H9 (cell line): ENCODE results near the gene DNAJB9. TPM values are rescaled to one million over a fixed set of nuclear protein-coding genes. Genes with fewer than 3 reads are reported as not detected.

Experiments used
- DNase-seq: peaks from one replicate; pipeline ENCODE4 v3.0.0-alpha.2; 2017
- H2AFZ ChIP-seq: one replicate; pipeline ENCODE4 v1.6.1; 2013; ENCODE audit warnings: mild to moderate bottlenecking, low read length, control low read depth, moderate library complexity
- H2AK5ac ChIP-seq: 2 replicates; pipeline ENCODE4 v1.6.1; 2013; ENCODE audit warnings: low read length, control low read depth, mixed read lengths; ENCODE audit not compliant: insufficient read length
- H2BK120ac ChIP-seq: one replicate; pipeline ENCODE4 v1.6.1; 2013; ENCODE audit warnings: low read depth, mild to moderate bottlenecking, low read length, control low read depth, inconsistent platforms; ENCODE audit not compliant: poor library complexity, severe bottlenecking
- H2BK12ac ChIP-seq: 2 replicates; pipeline ENCODE4 v1.6.1; 2013; ENCODE audit warnings: low read length, control low read depth, mixed read lengths, low read depth; ENCODE audit not compliant: insufficient read length
- H2BK15ac ChIP-seq: 2 replicates; pipeline ENCODE4 v1.6.1; 2013; ENCODE audit warnings: low read depth, low read length, control low read depth
- H2BK20ac ChIP-seq: one replicate; pipeline ENCODE4 v1.6.1; 2013; ENCODE audit warnings: low read depth, mild to moderate bottlenecking, low read length, control low read depth, inconsistent platforms; ENCODE audit not compliant: poor library complexity, severe bottlenecking
- H2BK5ac ChIP-seq: 2 replicates; pipeline ENCODE4 v1.6.1; 2013; ENCODE audit warnings: low read length, control low read depth, mixed read lengths; ENCODE audit not compliant: insufficient read length
- H3K14ac ChIP-seq: 2 replicates; pipeline ENCODE4 v1.6.1; 2013; ENCODE audit warnings: low read length, control low read depth; ENCODE audit not compliant: insufficient read depth
- H3K18ac ChIP-seq: 2 replicates; pipeline ENCODE4 v1.6.1; 2013; ENCODE audit warnings: low read depth, mild to moderate bottlenecking, mixed read lengths, low read length, control low read depth; ENCODE audit not compliant: insufficient read length
- H3K23ac ChIP-seq: 2 replicates; pipeline ENCODE4 v1.6.1; 2013; ENCODE audit warnings: low read length, control low read depth, mixed read lengths, low read depth; ENCODE audit not compliant: insufficient read length
- H3K23me2 ChIP-seq: 2 replicates; pipeline ENCODE4 v1.6.1; 2013; ENCODE audit warnings: low read depth, mild to moderate bottlenecking, mixed read lengths, low read length, control low read depth; ENCODE audit not compliant: insufficient read length, poor library complexity, severe bottlenecking
- H3K27ac ChIP-seq: 2 replicates; pipeline ENCODE4 v1.5.1; 2013; ENCODE audit warnings: low read length, control low read depth, mixed read lengths, low read depth; ENCODE audit not compliant: insufficient read length
- H3K27me3 ChIP-seq: 2 replicates; pipeline ENCODE4 v1.6.1; 2013; ENCODE audit warnings: low read length, control low read depth, inconsistent platforms; ENCODE audit not compliant: insufficient read depth
- H3K4ac ChIP-seq: 2 replicates; pipeline ENCODE4 v1.6.1; 2013; ENCODE audit warnings: low read depth, mild to moderate bottlenecking, control low read depth, inconsistent platforms, low read length, moderate library complexity
- H3K4me1 ChIP-seq: 2 replicates; pipeline ENCODE4 v1.6.1; 2013; ENCODE audit warnings: low read length, control low read depth, inconsistent platforms; ENCODE audit not compliant: insufficient read depth
- H3K4me2 ChIP-seq: 2 replicates; pipeline ENCODE4 v1.6.1; 2013; ENCODE audit warnings: low read length, control low read depth, mixed read lengths; ENCODE audit not compliant: insufficient read length, insufficient read depth
- H3K56ac ChIP-seq: 2 replicates; pipeline ENCODE4 v1.6.1; 2013; ENCODE audit warnings: low read depth, mild to moderate bottlenecking, mixed read lengths, low read length, control low read depth; ENCODE audit not compliant: insufficient read length
- H3K79me1 ChIP-seq: 2 replicates; pipeline ENCODE4 v1.6.1; 2013; ENCODE audit warnings: low read depth, mild to moderate bottlenecking, moderate library complexity, low read length, control low read depth, inconsistent platforms; ENCODE audit not compliant: insufficient read depth, poor library complexity, severe bottlenecking
- H3K79me2 ChIP-seq: 2 replicates; pipeline ENCODE4 v1.6.1; 2013; ENCODE audit warnings: low read length, control low read depth, inconsistent platforms; ENCODE audit not compliant: insufficient read depth
- H3K9ac ChIP-seq: 2 replicates; pipeline ENCODE4 v1.6.1; 2013; ENCODE audit warnings: low read length, control low read depth, mixed read lengths; ENCODE audit not compliant: insufficient read length; ENCODE audit errors: extremely low read depth
- H3K9me3 ChIP-seq: one replicate; pipeline ENCODE4 v1.6.1; 2013; ENCODE audit warnings: low read depth, low read length, inconsistent platforms; ENCODE audit not compliant: control insufficient read depth
- H3T11ph ChIP-seq: one replicate; pipeline ENCODE4 v1.6.1; 2013; ENCODE audit warnings: mild to moderate bottlenecking, low read length, control low read depth, inconsistent platforms
- H4K20me1 ChIP-seq: one replicate; pipeline ENCODE4 v1.6.1; 2013; ENCODE audit not compliant: control insufficient read depth, insufficient read length, insufficient read depth
- H4K5ac ChIP-seq: 2 replicates; pipeline ENCODE4 v1.6.1; 2013; ENCODE audit warnings: low read depth, mild to moderate bottlenecking, mixed read lengths, low read length, control low read depth; ENCODE audit not compliant: insufficient read length
- H4K8ac ChIP-seq: replicated peaks from 2 replicates; pipeline ENCODE4 v1.6.1; 2013; ENCODE audit warnings: low read length, control low read depth, mixed read lengths, low read depth; ENCODE audit not compliant: insufficient read length
- H4K91ac ChIP-seq: 2 replicates; pipeline ENCODE4 v1.6.1; 2013; ENCODE audit warnings: low read depth, mild to moderate bottlenecking, moderate library complexity, mixed read lengths, low read length, control low read depth; ENCODE audit not compliant: insufficient read length
- H3K27ac Mint-ChIP-seq, 3 experiments: 2 replicates in 2 of 3; 3 replicates in 1 of 3; pipeline ENCODE4 v1.8.0; 2020 to 2021; ENCODE audit warnings: mixed read lengths in 3 of 3, mild to moderate bottlenecking in 1 of 3, moderate library complexity in 1 of 3
- H3K27me3 Mint-ChIP-seq: 2 replicates; pipeline ENCODE4 v1.8.0; 2021; ENCODE audit warnings: low read depth, mild to moderate bottlenecking, moderate library complexity, mixed read lengths
- H3K36me3 Mint-ChIP-seq, 3 experiments: 2 replicates in 2 of 3; 3 replicates in 1 of 3; pipeline ENCODE4 v1.8.0; 2020 to 2021; ENCODE audit warnings: low read depth in 3 of 3, mixed read lengths in 3 of 3; ENCODE audit not compliant: insufficient read depth in 1 of 3
- H3K4me1 Mint-ChIP-seq, 2 experiments: 2 replicates each; pipeline ENCODE4 v1.8.0; 2020; ENCODE audit warnings: mixed read lengths in 2 of 2
- H3K4me3 Mint-ChIP-seq, 2 experiments: 2 replicates in 1 of 2; 3 replicates in 1 of 2; pipeline ENCODE4 v1.8.0; 2020 to 2021; ENCODE audit warnings: mild to moderate bottlenecking in 2 of 2, mixed read lengths in 2 of 2, moderate library complexity in 1 of 2
- H3K9me3 Mint-ChIP-seq, 2 experiments: 2 replicates in 1 of 2; 3 replicates in 1 of 2; pipeline ENCODE4 v1.8.0; 2020; ENCODE audit warnings: mild to moderate bottlenecking in 2 of 2, mixed read lengths in 2 of 2, moderate library complexity in 1 of 2
- CTCF ChIP-seq: fragments of 200-600 bp; sonication (generic); conservative IDR thresholded peaks from 3 replicates; pipeline ENCODE4 v1.8.0; 2021; ENCODE audit warnings: antibody characterized with exemption, mild to moderate bottlenecking
- WGBS: extraction: QIAGEN DNeasy Blood & Tissue Kit; methylation state at CpG from one replicate; pipeline ENCODE4 v1.1.7; 2013; ENCODE audit warnings: missing lambda C conversion rate, low lambda C conversion rate, mixed read lengths; ENCODE audit not compliant: insufficient read length; ENCODE audit errors: extremely low coverage; 5-methylcytosine and 5-hydroxymethylcytosine counted together
- total RNA-seq: library from RNA; stranded (reverse); gene quantifications from 2 replicates; pipeline ENCODE4 v1.2.1, GENCODE V29; 2021

DNAJB9 gene
- total RNA-seq, 1 experiment from 2014 or later = 11.3 TPM

- no peaks in the 10 kb centered on the region for H3K9me3 ChIP-seq
- H3K23ac ChIP-seq = no peak overlapping the region
- H2BK20ac ChIP-seq = no peak overlapping the region
- H2BK12ac ChIP-seq = no peak overlapping the region
- H3T11ph ChIP-seq = no peak overlapping the region
- WGBS = no CpG with 5 or more reads among the region's 2 CpGs
- no peak overlapping the region for H2AFZ ChIP-seq
- no peaks in the 10 kb centered on the region for H3K27me3 Mint-ChIP-seq
- no peak overlapping the region for H4K91ac ChIP-seq
- no peaks in the 10 kb centered on the region for H4K20me1 ChIP-seq
- no peak overlapping the region for H3K18ac ChIP-seq
- peaks cover 11 to 17% of the 10 kb centered on the region in 2 experiments for H3K4me1 Mint-ChIP-seq
- no peak overlapping the region for H3K9ac ChIP-seq
- H3K79me2 ChIP-seq = no peaks in the 10 kb centered on the region
- no peaks in the 10 kb centered on the region for H3K23me2 ChIP-seq
- H2BK120ac ChIP-seq = no peak overlapping the region
- H3K27ac ChIP-seq = no peak overlapping the region
- H2BK15ac ChIP-seq = no peak overlapping the region
- no peaks in the 10 kb centered on the region for H3K36me3 Mint-ChIP-seq
- no peak overlapping the region for H3K4me3 Mint-ChIP-seq
- no peak for DNase-seq
- no peak overlapping the region for H4K5ac ChIP-seq
- H4K8ac ChIP-seq = no peak overlapping the region
- H3K4ac ChIP-seq = no peak overlapping the region
- H3K4me1 ChIP-seq = 0 out of 2 replicates have a peak, but pooled peaks cover under 1% of the 10 kb centered on the region
- H2BK5ac ChIP-seq = no peak overlapping the region
- no peak overlapping the region for H3K27ac Mint-ChIP-seq
- no peak overlapping the region for H3K56ac ChIP-seq
- no peak overlapping the region for H3K14ac ChIP-seq
- H3K79me1 ChIP-seq = no peaks in the 10 kb centered on the region
- TF ChIP-seq CTCF = no peak
- no peaks in the 10 kb centered on the region; a peak in 1 of 5 replicates for H3K9me3 Mint-ChIP-seq
- no peak overlapping the region for H3K4me2 ChIP-seq
- H2AK5ac ChIP-seq = no peak overlapping the region
- H3K27me3 ChIP-seq = no peaks in the 10 kb centered on the region
Measured at GRCh38 chr7:108609643-108610042, 40.0 kb downstream of the DNAJB9 start.
